GM12878 (cell line): ENCODE results near the gene TSHZ1. TPM values are rescaled to one million over a fixed set of nuclear protein-coding genes. Genes with fewer than 3 reads are reported as not detected.
A peak's percentile ranks its signal among the peaks of the same experiment; 100 is the strongest.

Source experiments
- BACH1 ChIP-seq: fragments of 450-650 bp; IDR thresholded peaks from 2 replicates; pipeline ENCODE4 v1.6.1; 2017; ENCODE audit warnings: mild to moderate bottlenecking, borderline replicate concordance
- GATAD2B ChIP-seq: fragments of 450-650 bp; conservative IDR thresholded peaks from 2 replicates; pipeline ENCODE4 v1.6.1; 2017; ENCODE audit warnings: low read depth, mild to moderate bottlenecking, moderate library complexity
- HSF1 ChIP-seq: fragments of 150-350 bp; IDR thresholded peaks from 2 replicates; pipeline ENCODE4 v1.6.1; 2014; ENCODE audit warnings: mild to moderate bottlenecking, low read depth, low read length
- IKZF2 ChIP-seq, 2 experiments: fragments of 450-650 bp; IDR thresholded peaks; 2 replicates each; pipeline ENCODE4 v1.6.1; 2017; ENCODE audit warnings: mild to moderate bottlenecking in 2 of 2, moderate library complexity in 2 of 2
- LARP7 ChIP-seq: fragments of 450-650 bp; IDR thresholded peaks from 2 replicates; pipeline ENCODE4 v1.6.1; 2017; ENCODE audit warnings: mild to moderate bottlenecking
- NFYA ChIP-seq: IDR thresholded peaks from 2 replicates; pipeline ENCODE4 v1.6.1; 2011; ENCODE audit warnings: low read depth, mild to moderate bottlenecking, low read length, improper control_type of control experiment, borderline replicate concordance
- NKRF ChIP-seq: fragments of 450-650 bp; conservative IDR thresholded peaks from 2 replicates; pipeline ENCODE4 v1.6.1; 2017; ENCODE audit warnings: mild to moderate bottlenecking, moderate library complexity
- POLR2A ChIP-seq: IDR thresholded peaks from 2 replicates; pipeline ENCODE4 v1.6.1; 2011; ENCODE audit warnings: low read depth, mild to moderate bottlenecking, low read length
- polyA plus RNA-seq, 11 experiments: library from polyadenylated mRNA; depleted of rRNA in 4 of 11; unstranded in 6 of 11; stranded (reverse) in 5 of 11; fragments of >200 nt; fragmentation: Nextera tagmentation in 4 of 11; fragmentation: Illumina TruSeq in 1 of 11; extraction: Ambion mirVana in 4 of 11; extraction: Trizol in 1 of 11; gene quantifications; 1 replicate in 1 of 11; 2 replicates in 10 of 11; pipeline versions ENCODE4 v1.2.1 to v1.2.3, GENCODE V29; 2011 to 2016; ENCODE audit warnings: inconsistent platforms in 2 of 11, missing spikeins in 2 of 11, low read depth in 1 of 11
- total RNA-seq, 4 experiments: library from RNA; depleted of rRNA in 3 of 4; stranded (reverse); fragments of >200 nt in 3 of 4; fragmentation: Illumina TruSeq in 1 of 4; extraction: Trizol in 1 of 4; gene quantifications; 2 replicates each; pipeline versions ENCODE4 v1.2.1 to v1.2.3, GENCODE V29; 2013 to 2021

TSHZ1 gene
- total and polyA plus RNA-seq, 10 of the 15 experiments (the other 5 are each of a cell fraction or from before 2014, with no cell fraction given): 2.2 to 15.2 (median 5.1) TPM

GRCh38 chr18:75211953-75212750 is 1.6 kb downstream of the TSHZ1 start (continued):
- TF ChIP-seq NFYA (no peak), LARP7 (peak; percentile 51; the same call in 1 of the 2 replicates), BACH1 (peak; percentile 47; the same call in 1 of the 2 replicates), IKZF2 (IDR thresholded peaks at IDR 0.05) (no peak), HSF1 (peak; percentile 75; the same call in 1 of the 2 replicates), POLR2A (peak; percentile 55; the same call in 1 of the 2 replicates), GATAD2B (peak; percentile 60; the same call in 1 of the 2 replicates), NKRF (peak; percentile 64)
